Ovary (tissue), 3 donors: ENCODE measurements around the gene CFAP45.

Experiments
- EP300 ChIP-seq: sonication (generic); formaldehyde crosslinking; IDR thresholded peaks from one replicate; pipeline ENCODE4 v1.6.1; 2017; ENCODE audit warnings: antibody characterized with exemption
- POLR2A ChIP-seq: fragments of 450-650 bp; IDR thresholded peaks from one replicate; pipeline ENCODE4 v1.6.1; 2017; ENCODE audit warnings: antibody characterized with exemption, mild to moderate bottlenecking, moderate library complexity
- TF ChIP-seq, protein P1 (sequence below), 3 donors: fragments of 450-650 bp in 2 of 3; fragments of 200-600 bp in 1 of 3; IDR thresholded peaks; one replicate each; pipeline versions ENCODE4 v1.5.1 to v1.8.0; 2016 to 2022; ENCODE audit warnings: antibody characterized with exemption in 3 of 3, mild to moderate bottlenecking in 1 of 3
- donor health status: DM: no; HTN: no; CAD: no.

- TF ChIP-seq, protein P1, sequence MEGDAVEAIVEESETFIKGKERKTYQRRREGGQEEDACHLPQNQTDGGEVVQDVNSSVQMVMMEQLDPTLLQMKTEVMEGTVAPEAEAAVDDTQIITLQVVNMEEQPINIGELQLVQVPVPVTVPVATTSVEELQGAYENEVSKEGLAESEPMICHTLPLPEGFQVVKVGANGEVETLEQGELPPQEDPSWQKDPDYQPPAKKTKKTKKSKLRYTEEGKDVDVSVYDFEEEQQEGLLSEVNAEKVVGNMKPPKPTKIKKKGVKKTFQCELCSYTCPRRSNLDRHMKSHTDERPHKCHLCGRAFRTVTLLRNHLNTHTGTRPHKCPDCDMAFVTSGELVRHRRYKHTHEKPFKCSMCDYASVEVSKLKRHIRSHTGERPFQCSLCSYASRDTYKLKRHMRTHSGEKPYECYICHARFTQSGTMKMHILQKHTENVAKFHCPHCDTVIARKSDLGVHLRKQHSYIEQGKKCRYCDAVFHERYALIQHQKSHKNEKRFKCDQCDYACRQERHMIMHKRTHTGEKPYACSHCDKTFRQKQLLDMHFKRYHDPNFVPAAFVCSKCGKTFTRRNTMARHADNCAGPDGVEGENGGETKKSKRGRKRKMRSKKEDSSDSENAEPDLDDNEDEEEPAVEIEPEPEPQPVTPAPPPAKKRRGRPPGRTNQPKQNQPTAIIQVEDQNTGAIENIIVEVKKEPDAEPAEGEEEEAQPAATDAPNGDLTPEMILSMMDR (IDR thresholded peaks at IDR 0.05), result peak in 2 of 3 donors; percentile 11 to 49
- TF ChIP-seq POLR2A (peak; percentile 82), EP300 (no peak)
Observed at GRCh38 chr1:159854693-159855192, 45.2 kb downstream of the CFAP45 start.
